HL-60 (cell line): ENCODE measurements around the gene CDC25A.

Experiments
- POLR2AphosphoS5 ChIP-seq: IDR thresholded peaks from 2 replicates; pipeline ENCODE4 v1.6.1; 2012; ENCODE audit warnings: low read depth
- SPI1 ChIP-seq: IDR thresholded peaks from 2 replicates; pipeline ENCODE4 v1.6.1; 2012; ENCODE audit warnings: low read depth, mild to moderate bottlenecking, borderline replicate concordance
- TF ChIP-seq, protein P1 (sequence below): IDR thresholded peaks from one replicate; pipeline ENCODE4 v1.5.1; 2011; ENCODE audit warnings: low read length, control low read depth, inconsistent platforms; ENCODE audit not compliant: insufficient read depth
- TF ChIP-seq, protein P2 (sequence below): IDR thresholded peaks from 2 replicates; pipeline ENCODE4 v1.6.1; 2012; ENCODE audit warnings: low read depth; ENCODE audit not compliant: insufficient replicate concordance

DNA sequence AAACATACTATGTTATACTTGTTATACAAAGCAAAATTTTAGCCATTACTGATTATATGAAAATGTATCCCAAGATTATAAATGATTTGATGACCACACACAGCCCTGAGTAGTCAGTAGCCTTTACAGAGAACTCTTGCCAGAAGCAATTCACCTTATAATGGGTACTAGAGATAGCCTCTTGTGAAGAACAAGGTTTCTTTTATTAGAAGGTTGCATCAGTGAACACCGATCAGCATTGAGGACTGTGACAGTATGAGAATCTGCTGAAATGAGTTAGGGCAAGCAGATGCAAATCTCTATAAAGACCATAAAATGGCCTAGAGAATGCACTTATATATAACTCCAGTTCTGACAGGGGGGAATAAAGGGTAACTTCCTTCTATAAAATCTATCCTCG is 10.1 kb downstream of the CDC25A start:
- TF ChIP-seq, protein P1, sequence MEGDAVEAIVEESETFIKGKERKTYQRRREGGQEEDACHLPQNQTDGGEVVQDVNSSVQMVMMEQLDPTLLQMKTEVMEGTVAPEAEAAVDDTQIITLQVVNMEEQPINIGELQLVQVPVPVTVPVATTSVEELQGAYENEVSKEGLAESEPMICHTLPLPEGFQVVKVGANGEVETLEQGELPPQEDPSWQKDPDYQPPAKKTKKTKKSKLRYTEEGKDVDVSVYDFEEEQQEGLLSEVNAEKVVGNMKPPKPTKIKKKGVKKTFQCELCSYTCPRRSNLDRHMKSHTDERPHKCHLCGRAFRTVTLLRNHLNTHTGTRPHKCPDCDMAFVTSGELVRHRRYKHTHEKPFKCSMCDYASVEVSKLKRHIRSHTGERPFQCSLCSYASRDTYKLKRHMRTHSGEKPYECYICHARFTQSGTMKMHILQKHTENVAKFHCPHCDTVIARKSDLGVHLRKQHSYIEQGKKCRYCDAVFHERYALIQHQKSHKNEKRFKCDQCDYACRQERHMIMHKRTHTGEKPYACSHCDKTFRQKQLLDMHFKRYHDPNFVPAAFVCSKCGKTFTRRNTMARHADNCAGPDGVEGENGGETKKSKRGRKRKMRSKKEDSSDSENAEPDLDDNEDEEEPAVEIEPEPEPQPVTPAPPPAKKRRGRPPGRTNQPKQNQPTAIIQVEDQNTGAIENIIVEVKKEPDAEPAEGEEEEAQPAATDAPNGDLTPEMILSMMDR, result no peak
- TF ChIP-seq POLR2AphosphoS5 (no peak), SPI1 (no peak)
- TF ChIP-seq, protein P2, sequence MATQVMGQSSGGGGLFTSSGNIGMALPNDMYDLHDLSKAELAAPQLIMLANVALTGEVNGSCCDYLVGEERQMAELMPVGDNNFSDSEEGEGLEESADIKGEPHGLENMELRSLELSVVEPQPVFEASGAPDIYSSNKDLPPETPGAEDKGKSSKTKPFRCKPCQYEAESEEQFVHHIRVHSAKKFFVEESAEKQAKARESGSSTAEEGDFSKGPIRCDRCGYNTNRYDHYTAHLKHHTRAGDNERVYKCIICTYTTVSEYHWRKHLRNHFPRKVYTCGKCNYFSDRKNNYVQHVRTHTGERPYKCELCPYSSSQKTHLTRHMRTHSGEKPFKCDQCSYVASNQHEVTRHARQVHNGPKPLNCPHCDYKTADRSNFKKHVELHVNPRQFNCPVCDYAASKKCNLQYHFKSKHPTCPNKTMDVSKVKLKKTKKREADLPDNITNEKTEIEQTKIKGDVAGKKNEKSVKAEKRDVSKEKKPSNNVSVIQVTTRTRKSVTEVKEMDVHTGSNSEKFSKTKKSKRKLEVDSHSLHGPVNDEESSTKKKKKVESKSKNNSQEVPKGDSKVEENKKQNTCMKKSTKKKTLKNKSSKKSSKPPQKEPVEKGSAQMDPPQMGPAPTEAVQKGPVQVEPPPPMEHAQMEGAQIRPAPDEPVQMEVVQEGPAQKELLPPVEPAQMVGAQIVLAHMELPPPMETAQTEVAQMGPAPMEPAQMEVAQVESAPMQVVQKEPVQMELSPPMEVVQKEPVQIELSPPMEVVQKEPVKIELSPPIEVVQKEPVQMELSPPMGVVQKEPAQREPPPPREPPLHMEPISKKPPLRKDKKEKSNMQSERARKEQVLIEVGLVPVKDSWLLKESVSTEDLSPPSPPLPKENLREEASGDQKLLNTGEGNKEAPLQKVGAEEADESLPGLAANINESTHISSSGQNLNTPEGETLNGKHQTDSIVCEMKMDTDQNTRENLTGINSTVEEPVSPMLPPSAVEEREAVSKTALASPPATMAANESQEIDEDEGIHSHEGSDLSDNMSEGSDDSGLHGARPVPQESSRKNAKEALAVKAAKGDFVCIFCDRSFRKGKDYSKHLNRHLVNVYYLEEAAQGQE, result no peak
